NCI-H524 treated with DMSO at 0.1 percent for 48 hours (cell line): ENCODE data around the gene CCR6.

Experiments
- DNase-seq: peaks from one replicate; lab custom pipeline; 2025; lab: John Stamatoyannopoulos, UW

CCR6 gene

GRCh38 chr6:167119670-167120582 is 3.0 kb upstream of the CCR6 start:
- no peak for DNase-seq

GRCh38 chr6:167120583-167120903 is 2.4 kb upstream of the CCR6 start:
- no peak for DNase-seq

GRCh38 chr6:167121335-167121841 is 1.5 kb upstream of the CCR6 start:
- DNase-seq = no peak

- DNase-seq = no peak
Measured at GRCh38 chr6:167122041-167122826, 662 bp upstream of the CCR6 start.

GRCh38 chr6:167124753-167125152 is 1.9 kb downstream of the CCR6 start:
- DNase-seq = no peak

- DNase-seq = no peak
Measured at GRCh38 chr6:167125410-167125809, 2.5 kb downstream of the CCR6 start.

- DNase-seq = no peak
Measured at GRCh38 chr6:167125855-167126349, 3.0 kb downstream of the CCR6 start.

GRCh38 chr6:167127785-167128531 is 5.1 kb downstream of the CCR6 start:
- DNase-seq = no peak

- DNase-seq = no peak
Measured at GRCh38 chr6:167129159-167129558, 6.3 kb downstream of the CCR6 start.

- DNase-seq = no peak
Measured at GRCh38 chr6:167129562-167129961, 6.7 kb downstream of the CCR6 start.

- no peak for DNase-seq
Measured at GRCh38 chr6:167130008-167130677, 7.2 kb downstream of the CCR6 start.

- no peak for DNase-seq
Measured at GRCh38 chr6:167130712-167131684, 8.1 kb downstream of the CCR6 start.

- no peak for DNase-seq
Measured at GRCh38 chr6:167134448-167135328, 11.8 kb downstream of the CCR6 start.

- no peak for DNase-seq
Measured at GRCh38 chr6:167136376-167136775, 13.5 kb downstream of the CCR6 start.

GRCh38 chr6:167137081-167137480 is 14.2 kb downstream of the CCR6 start:
- DNase-seq = no peak

- DNase-seq = peak; percentile 17
Measured at GRCh38 chr6:167137881-167138280, 15.0 kb downstream of the CCR6 start.

GRCh38 chr6:167139761-167140160 is 16.9 kb downstream of the CCR6 start:
- DNase-seq = no peak

GRCh38 chr6:167140589-167141474 is 17.9 kb downstream of the CCR6 start:
- DNase-seq = no peak
